Activated naive CD8-positive, alpha-beta T cell (primary cell): ENCODE data around the gene RBM38.

Source experiments
- H3K27ac Mint-ChIP-seq: one replicate; pipeline ENCODE4 v1.8.0; 2021; ENCODE audit warnings: mixed read lengths
- H3K27me3 Mint-ChIP-seq: one replicate; pipeline ENCODE4 v1.8.0; 2021; ENCODE audit warnings: mixed read lengths
- H3K36me3 Mint-ChIP-seq: one replicate; pipeline ENCODE4 v1.8.0; 2021; ENCODE audit warnings: mixed read lengths
- H3K4me1 Mint-ChIP-seq: one replicate; pipeline ENCODE4 v1.8.0; 2021; ENCODE audit warnings: low read depth, mixed read lengths
- H3K4me3 Mint-ChIP-seq: one replicate; pipeline ENCODE4 v1.8.0; 2021; ENCODE audit warnings: mild to moderate bottlenecking, mixed read lengths
- H3K9me3 Mint-ChIP-seq: one replicate; pipeline ENCODE4 v1.8.0; 2021; ENCODE audit warnings: low read depth, mixed read lengths

The RBM38 gene

DNA sequence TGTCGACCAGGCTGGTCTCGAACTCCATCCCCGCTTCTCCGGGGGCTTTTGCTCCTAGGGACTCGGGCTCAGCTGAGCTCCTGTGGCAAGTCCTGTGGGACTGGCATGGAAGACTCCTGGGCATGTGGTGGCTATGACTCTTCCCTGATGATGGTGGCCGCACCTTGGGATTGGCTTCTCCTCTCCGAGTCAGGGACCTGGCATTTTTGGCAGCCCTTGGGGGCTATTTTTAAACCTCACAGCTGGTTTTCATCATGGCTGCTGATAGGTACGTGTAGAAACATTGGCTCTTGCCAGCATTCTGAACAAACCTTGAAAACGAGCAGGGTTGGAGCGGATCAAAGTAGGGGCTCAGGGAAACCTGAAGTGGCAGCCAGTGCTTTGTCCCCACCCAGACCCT, 54.1 kb downstream of the RBM38 start:
- H3K27me3 Mint-ChIP-seq, result no peaks in the 10 kb centered on the region
- H3K9me3 Mint-ChIP-seq, result no peaks in the 10 kb centered on the region
- H3K4me1 Mint-ChIP-seq, result peaks cover 11% of the 10 kb centered on the region
- H3K4me3 Mint-ChIP-seq, result no peak overlapping the region
- no peak overlapping the region for H3K27ac Mint-ChIP-seq
- H3K36me3 Mint-ChIP-seq, result no peaks in the 10 kb centered on the region

DNA sequence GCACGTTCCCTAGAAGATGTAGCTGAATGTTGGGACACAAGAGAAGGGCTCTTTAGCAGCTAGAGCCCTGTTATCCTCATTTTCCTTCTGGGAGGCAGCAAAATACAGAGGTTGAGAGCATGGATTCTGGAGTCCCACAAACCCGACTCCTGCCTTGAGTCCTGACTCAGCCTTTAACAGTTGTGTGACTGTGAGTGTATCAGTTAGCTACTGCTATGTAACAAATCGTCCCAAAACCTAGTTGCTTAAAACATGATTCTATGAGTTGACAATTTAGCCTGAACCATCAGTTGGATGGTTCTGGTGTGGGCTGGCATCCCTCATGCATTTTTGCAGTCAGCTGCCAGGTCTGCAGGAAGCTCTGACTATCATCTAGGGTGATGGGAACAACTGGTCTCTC, 54.6 kb downstream of the RBM38 start:
- Mint-ChIP-seq H3K9me3 (no peaks in the 10 kb centered on the region), H3K27me3 (no peaks in the 10 kb centered on the region), H3K4me3 (no peak overlapping the region), H3K4me1 (peaks cover 16% of the 10 kb centered on the region), H3K27ac (no peak overlapping the region), H3K36me3 (no peaks in the 10 kb centered on the region)

- H3K4me3 Mint-ChIP-seq, result no peak overlapping the region
- peaks cover 37% of the 10 kb centered on the region for H3K4me1 Mint-ChIP-seq
- no peaks in the 10 kb centered on the region for H3K9me3 Mint-ChIP-seq
- H3K27me3 Mint-ChIP-seq, result no peaks in the 10 kb centered on the region
- H3K27ac Mint-ChIP-seq, result no peak overlapping the region
- H3K36me3 Mint-ChIP-seq, result no peaks in the 10 kb centered on the region
Observed at GRCh38 chr20:57448764-57449354, 57.7 kb downstream of the RBM38 start.

- H3K36me3 Mint-ChIP-seq, result no peaks in the 10 kb centered on the region
- no peaks in the 10 kb centered on the region for H3K27me3 Mint-ChIP-seq
- H3K27ac Mint-ChIP-seq, result no peak overlapping the region
- H3K4me3 Mint-ChIP-seq, result no peak overlapping the region
- no peaks in the 10 kb centered on the region for H3K9me3 Mint-ChIP-seq
- H3K4me1 Mint-ChIP-seq, result peaks cover 37% of the 10 kb centered on the region
Observed at GRCh38 chr20:57449398-57450354, 58.5 kb downstream of the RBM38 start.

- Mint-ChIP-seq H3K27me3 (no peaks in the 10 kb centered on the region), H3K9me3 (no peaks in the 10 kb centered on the region), H3K36me3 (no peaks in the 10 kb centered on the region), H3K27ac (peak overlapping the region; percentile 13), H3K4me3 (peak overlapping the region; percentile 68), H3K4me1 (peaks cover 38% of the 10 kb centered on the region)
Observed at GRCh38 chr20:57450419-57450818, 59.2 kb downstream of the RBM38 start.

GRCh38 chr20:57450931-57451330, 59.7 kb downstream of the RBM38 start:
- H3K4me3 Mint-ChIP-seq, result peak overlapping the region; percentile 68

DNA sequence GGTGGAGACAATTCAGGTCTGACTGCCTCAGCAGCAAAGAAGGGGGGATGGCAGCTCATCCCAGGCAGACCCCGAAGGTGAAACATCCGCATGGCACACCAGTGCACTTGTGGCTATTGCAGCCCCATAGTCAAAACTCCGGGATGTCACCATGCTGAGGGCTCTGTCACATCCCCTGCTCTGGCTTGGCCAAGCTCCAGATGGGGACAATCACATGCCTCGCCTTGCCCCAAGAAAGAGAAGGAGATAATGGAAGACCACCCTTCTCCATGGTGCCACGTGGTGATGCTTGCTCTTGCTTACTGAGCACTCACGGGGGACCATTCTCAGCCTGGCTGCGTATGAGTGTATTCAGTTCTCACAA, 60.2 kb downstream of the RBM38 start:
- Mint-ChIP-seq H3K27ac (peak overlapping the region; percentile 89), H3K4me1 (peaks cover 39% of the 10 kb centered on the region), H3K4me3 (no peak overlapping the region), H3K36me3 (no peaks in the 10 kb centered on the region), H3K27me3 (no peaks in the 10 kb centered on the region), H3K9me3 (no peaks in the 10 kb centered on the region)

More at GRCh38 chr20:57450931-57451330, 59.7 kb downstream of the RBM38 start:
- no peaks in the 10 kb centered on the region for H3K9me3 Mint-ChIP-seq
- H3K27me3 Mint-ChIP-seq, result no peaks in the 10 kb centered on the region
- H3K4me1 Mint-ChIP-seq, result peaks cover 39% of the 10 kb centered on the region
- peak overlapping the region; percentile 13 for H3K27ac Mint-ChIP-seq
- H3K36me3 Mint-ChIP-seq, result no peaks in the 10 kb centered on the region

DNA sequence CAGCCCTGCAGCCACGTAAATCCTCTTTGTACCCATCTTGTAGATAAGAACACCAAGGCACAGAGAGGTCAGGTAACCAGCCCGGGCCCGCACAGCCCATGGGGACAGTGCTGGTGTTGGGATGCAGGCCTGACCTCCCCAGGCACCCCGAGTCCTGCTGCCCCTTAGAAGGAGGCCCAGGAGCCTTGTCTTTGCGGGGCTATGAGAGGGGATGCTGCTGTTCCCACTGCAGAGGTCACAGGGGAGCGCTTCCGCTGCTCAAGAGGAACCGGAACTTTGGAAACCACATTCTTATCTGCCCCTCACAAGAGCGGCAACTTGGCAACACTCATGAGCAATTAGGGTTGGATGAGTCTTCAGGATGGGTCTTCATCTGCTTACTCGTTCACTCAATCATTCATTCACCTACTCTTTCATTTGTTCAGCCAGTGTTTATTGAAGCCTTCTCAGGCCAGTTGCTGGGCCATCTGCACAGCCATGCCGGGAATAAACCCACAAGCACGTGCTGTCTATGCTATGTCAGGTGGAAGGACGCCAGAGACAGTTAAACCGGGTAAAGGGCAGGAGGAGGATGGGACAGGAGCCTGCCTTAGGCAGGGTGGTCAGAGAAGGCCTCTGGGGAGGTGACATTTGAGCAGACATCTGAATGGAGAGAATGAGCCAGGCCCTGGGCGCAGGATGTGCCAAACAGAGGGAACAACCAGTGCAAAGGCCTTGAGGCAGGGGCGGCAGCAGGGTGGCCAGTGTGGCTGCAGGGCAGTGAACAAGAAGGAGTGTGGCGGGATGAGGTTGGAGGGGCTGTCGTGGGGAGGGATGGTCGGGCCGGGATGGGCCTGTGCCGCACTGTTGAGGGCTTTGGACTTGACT, 60.8 kb downstream of the RBM38 start:
- Mint-ChIP-seq H3K4me1 (peaks cover 39% of the 10 kb centered on the region), H3K9me3 (no peaks in the 10 kb centered on the region), H3K27ac (peak overlapping the region; percentile 89), H3K4me3 (peak overlapping the region; percentile 57), H3K36me3 (no peaks in the 10 kb centered on the region), H3K27me3 (no peaks in the 10 kb centered on the region)

GRCh38 chr20:57455386-57455785, 64.2 kb downstream of the RBM38 start:
- Mint-ChIP-seq H3K27me3 (no peaks in the 10 kb centered on the region), H3K27ac (no peak overlapping the region), H3K4me3 (no peak overlapping the region), H3K9me3 (no peaks in the 10 kb centered on the region), H3K36me3 (no peaks in the 10 kb centered on the region), H3K4me1 (peaks cover 26% of the 10 kb centered on the region)

DNA sequence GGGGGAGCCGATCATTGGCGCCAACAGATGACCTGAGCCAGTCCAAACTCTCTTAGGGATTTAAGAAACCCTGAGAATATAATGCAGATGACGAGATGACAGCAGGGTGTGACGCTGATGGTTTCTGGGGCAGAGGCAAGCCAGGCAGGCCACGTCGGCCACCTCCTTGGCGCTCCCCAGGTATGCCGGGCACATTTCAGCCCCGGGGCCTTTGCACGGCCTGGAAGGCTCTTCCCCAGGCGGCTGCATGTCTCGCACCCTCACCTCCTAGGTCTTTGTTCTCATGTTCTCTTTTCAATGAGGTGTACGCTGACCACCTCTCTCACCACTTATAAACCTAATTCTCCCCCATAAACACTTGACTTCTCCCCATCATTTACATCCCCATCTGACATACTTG, 64.9 kb downstream of the RBM38 start:
- Mint-ChIP-seq H3K27ac (no peak overlapping the region), H3K27me3 (no peaks in the 10 kb centered on the region), H3K36me3 (no peaks in the 10 kb centered on the region), H3K4me1 (peaks cover 19% of the 10 kb centered on the region), H3K9me3 (no peaks in the 10 kb centered on the region), H3K4me3 (no peak overlapping the region)

GRCh38 chr20:57457243-57458095, 66.3 kb downstream of the RBM38 start:
- Mint-ChIP-seq H3K9me3 (no peaks in the 10 kb centered on the region), H3K36me3 (no peaks in the 10 kb centered on the region), H3K4me3 (no peak overlapping the region), H3K27ac (no peak overlapping the region), H3K4me1 (peaks cover 5% of the 10 kb centered on the region), H3K27me3 (no peaks in the 10 kb centered on the region)

GRCh38 chr20:57458400-57459160, 67.4 kb downstream of the RBM38 start:
- H3K4me3 Mint-ChIP-seq, result no peak overlapping the region
- H3K36me3 Mint-ChIP-seq, result no peaks in the 10 kb centered on the region
- peaks cover 2% of the 10 kb centered on the region for H3K4me1 Mint-ChIP-seq
- no peak overlapping the region for H3K27ac Mint-ChIP-seq
- H3K9me3 Mint-ChIP-seq, result no peaks in the 10 kb centered on the region
- H3K27me3 Mint-ChIP-seq, result no peaks in the 10 kb centered on the region
